K562 treated with DMSO at 1 percent for 4 hours (cell line): Measurements from ENCODE around the gene KLK5. TPM values are rescaled to one million over a fixed set of nuclear protein-coding genes. Genes with fewer than 3 reads are reported as not detected.

Experiments
- total RNA-seq: library from RNA; unstranded; fragments of 300-600 nt; gene quantifications from 2 replicates; pipeline ENCODE4 v1.2.3, GENCODE V29; 2022; ENCODE audit not compliant: insufficient read depth

Gene KLK5
- total RNA-seq = not detected in 2 replicates

GRCh38 chr19:50952910-50953309, at the start of gene KLK5:
Gene KLK5, minus strand, starts transcription at chr19:50953038. Its CDS starts 381 bp downstream, at chr19:50952657.

GRCh38 chr19:51001515-51001914, 48.7 kb upstream of the KLK5 start, which contains the start of gene KLK8:
Gene KLK8, minus strand, starts transcription at chr19:51001604. Its CDS starts 437 bp downstream, at chr19:51001167.

GRCh38 chr19:50983625-50984292, 30.9 kb upstream of the KLK5 start, which contains the start of gene KLK7:
Gene KLK7, minus strand, starts transcription at chr19:50983917. Its CDS starts 1,518 bp downstream, at chr19:50982399.

GRCh38 chr19:50969413-50969760, 16.5 kb upstream of the KLK5 start, which contains the start of gene KLK6:
Gene KLK6, minus strand, starts transcription at chr19:50969591. Its CDS starts 1,487 bp downstream, at chr19:50968104.

GRCh38 chr19:50911206-50912101, 41.4 kb downstream of the KLK5 start, which contains the start of gene KLK4:
Gene KLK4, minus strand, starts transcription at chr19:50911395. Its CDS starts 657 bp downstream, at chr19:50910738.

Other genes with a start within 250 kb of the KLK5 start
- 2.3 and 3.8 TPM in 2 replicates for gene SHANK1, start 233.2 kb downstream of the KLK5 start, total RNA-seq
- gene CLEC11A, start 229.7 kb downstream of the KLK5 start, total RNA-seq = 130 and 141 TPM in 2 replicates
- gene GPR32, start 182.6 kb downstream of the KLK5 start, total RNA-seq = not detected in 2 replicates
- not detected in 2 replicates for gene ACP4, start 162.6 kb downstream of the KLK5 start, total RNA-seq
- 26.3 and 28.8 TPM in 2 replicates for gene KLK1, start 129.3 kb downstream of the KLK5 start, total RNA-seq
- gene KLK15, start 119.5 kb downstream of the KLK5 start, total RNA-seq = not detected in 2 replicates
- gene KLK3, start 98.1 kb downstream of the KLK5 start, total RNA-seq = not detected in 2 replicates
- gene KLK2, start 79.6 kb downstream of the KLK5 start, total RNA-seq = not detected in 2 replicates
- not detected in 2 replicates for gene KLK4, start 41.6 kb downstream of the KLK5 start, total RNA-seq
- not detected in 2 replicates for gene KLK6, start 16.6 kb upstream of the KLK5 start, total RNA-seq
- not detected in 2 replicates for gene KLK7, start 30.9 kb upstream of the KLK5 start, total RNA-seq
- not detected in 2 replicates for gene KLK8, start 48.6 kb upstream of the KLK5 start, total RNA-seq
- gene KLK10, start 66.7 kb upstream of the KLK5 start, total RNA-seq = not detected in 2 replicates
- gene KLK11, start 73.6 kb upstream of the KLK5 start, total RNA-seq = not detected in 2 replicates
- not detected in 2 replicates for gene KLK12, start 82.0 kb upstream of the KLK5 start, total RNA-seq
- gene KLK13, start 112.1 kb upstream of the KLK5 start, total RNA-seq = 2.8 TPM in 1 of 2 replicates, not detected in the other
- not detected in 2 replicates for gene KLK14, start 129.8 kb upstream of the KLK5 start, total RNA-seq
- 13.2 and 13.3 TPM in 2 replicates for gene CTU1, start 155.4 kb upstream of the KLK5 start, total RNA-seq
- 0.52 TPM in 1 of 2 replicates, not detected in the other for gene SIGLEC9, start 171.9 kb upstream of the KLK5 start, total RNA-seq
- gene SIGLEC7, start 189.3 kb upstream of the KLK5 start, total RNA-seq = 0.48 TPM in 1 of 2 replicates, not detected in the other